Fibroblast of pulmonary artery (primary cell): Measurements from ENCODE around the gene GRID2.

Experiments
- DNase-seq: peaks from one replicate; pipeline ENCODE4 v3.0.0-alpha.2; 2010; ENCODE audit warnings: low read depth
- H3K4me3 ChIP-seq: replicated peaks from 2 replicates; pipeline ENCODE4 v1.5.1; 2011; ENCODE audit warnings: low read depth, mild to moderate bottlenecking, control low read depth, low read length, moderate library complexity
- TF ChIP-seq, protein P1 (sequence below): IDR thresholded peaks from 2 replicates; pipeline ENCODE4 v1.5.1; 2011; ENCODE audit warnings: mild to moderate bottlenecking, control low read depth, low read length, inconsistent platforms; ENCODE audit errors: missing control alignments

GRID2 gene

DNA sequence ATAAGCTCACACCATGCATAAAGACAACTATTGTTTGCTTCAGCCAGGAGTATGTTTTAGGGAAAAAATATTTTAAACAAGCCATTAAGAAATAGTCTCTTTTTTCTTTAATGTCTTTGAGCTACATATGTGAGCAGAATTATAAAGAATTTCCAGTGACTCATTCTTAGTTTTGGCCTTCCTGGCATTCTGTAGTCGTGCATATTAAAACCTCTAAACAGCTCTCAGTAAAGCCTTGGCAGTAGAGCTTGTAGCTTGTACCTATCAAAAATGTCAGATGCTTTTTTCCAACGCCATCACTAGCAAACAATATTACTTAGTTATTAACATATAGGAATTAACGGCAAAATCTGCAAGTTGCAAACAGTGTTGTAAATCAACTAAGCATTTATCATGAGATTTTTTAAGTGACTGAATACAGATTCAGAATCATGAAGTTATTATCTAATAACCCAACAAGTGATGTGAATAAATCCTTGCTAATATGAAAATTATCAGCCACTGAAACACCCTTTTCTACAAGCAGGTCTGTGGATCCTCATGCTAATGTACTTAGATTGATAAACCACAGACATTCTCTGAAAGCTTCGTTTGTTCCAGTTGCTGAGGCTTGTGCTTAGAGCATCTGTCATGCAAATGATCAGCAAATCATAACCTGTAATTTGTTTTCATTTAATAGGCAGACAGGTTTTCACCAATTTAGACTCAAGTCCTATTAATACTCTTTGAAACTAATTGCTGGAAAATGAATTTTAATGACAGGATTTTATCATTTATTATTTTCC is 1112.8 kb downstream of the GRID2 start:
- TF ChIP-seq, protein P1, sequence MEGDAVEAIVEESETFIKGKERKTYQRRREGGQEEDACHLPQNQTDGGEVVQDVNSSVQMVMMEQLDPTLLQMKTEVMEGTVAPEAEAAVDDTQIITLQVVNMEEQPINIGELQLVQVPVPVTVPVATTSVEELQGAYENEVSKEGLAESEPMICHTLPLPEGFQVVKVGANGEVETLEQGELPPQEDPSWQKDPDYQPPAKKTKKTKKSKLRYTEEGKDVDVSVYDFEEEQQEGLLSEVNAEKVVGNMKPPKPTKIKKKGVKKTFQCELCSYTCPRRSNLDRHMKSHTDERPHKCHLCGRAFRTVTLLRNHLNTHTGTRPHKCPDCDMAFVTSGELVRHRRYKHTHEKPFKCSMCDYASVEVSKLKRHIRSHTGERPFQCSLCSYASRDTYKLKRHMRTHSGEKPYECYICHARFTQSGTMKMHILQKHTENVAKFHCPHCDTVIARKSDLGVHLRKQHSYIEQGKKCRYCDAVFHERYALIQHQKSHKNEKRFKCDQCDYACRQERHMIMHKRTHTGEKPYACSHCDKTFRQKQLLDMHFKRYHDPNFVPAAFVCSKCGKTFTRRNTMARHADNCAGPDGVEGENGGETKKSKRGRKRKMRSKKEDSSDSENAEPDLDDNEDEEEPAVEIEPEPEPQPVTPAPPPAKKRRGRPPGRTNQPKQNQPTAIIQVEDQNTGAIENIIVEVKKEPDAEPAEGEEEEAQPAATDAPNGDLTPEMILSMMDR: no peak
- DNase-seq: peak; percentile 7
- H3K4me3 ChIP-seq: no peak overlapping the region

DNA sequence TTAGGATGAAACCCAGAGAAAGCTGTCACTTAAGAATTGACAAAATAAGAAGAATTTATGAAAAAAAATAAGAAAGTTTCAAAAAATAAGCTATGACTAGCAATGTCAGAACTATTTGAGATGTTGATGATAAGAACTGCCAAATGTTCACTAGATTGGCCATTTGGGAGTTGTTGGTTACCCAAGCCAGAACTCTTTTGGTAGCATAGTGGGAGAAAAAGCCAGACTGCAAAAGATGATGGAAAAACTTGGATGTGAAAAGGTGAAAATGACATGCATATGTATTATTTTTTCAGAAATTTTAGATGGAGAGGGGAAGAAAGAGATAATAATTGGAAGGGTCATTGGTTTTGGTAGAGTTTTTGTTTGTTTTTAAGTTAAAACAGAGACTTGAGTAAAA is 1127.6 kb downstream of the GRID2 start:
- TF ChIP-seq, protein P1: no peak
- H3K4me3 ChIP-seq: no peak overlapping the region
- DNase-seq: no peak

DNA sequence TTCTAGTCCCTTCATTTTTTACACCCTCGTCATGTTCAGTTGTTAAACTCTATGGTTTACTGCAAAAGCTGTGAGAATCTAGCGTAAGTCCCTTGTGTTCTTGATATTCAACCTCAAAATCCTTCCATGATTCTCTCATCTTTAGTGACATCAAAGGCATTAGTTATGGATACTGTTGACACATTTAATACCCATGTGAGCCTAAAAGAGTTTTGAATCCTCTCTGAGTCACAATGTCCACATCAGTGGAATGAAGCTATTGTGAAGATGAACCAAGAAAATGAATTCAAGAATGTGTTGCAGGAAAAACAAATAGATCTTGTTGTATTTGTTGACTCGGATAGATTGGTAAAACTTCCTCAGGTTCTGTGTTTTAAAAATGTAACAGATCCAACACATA is 1130.1 kb downstream of the GRID2 start:
- TF ChIP-seq, protein P1: no peak
- DNase-seq: no peak
- no peak overlapping the region for H3K4me3 ChIP-seq

DNA sequence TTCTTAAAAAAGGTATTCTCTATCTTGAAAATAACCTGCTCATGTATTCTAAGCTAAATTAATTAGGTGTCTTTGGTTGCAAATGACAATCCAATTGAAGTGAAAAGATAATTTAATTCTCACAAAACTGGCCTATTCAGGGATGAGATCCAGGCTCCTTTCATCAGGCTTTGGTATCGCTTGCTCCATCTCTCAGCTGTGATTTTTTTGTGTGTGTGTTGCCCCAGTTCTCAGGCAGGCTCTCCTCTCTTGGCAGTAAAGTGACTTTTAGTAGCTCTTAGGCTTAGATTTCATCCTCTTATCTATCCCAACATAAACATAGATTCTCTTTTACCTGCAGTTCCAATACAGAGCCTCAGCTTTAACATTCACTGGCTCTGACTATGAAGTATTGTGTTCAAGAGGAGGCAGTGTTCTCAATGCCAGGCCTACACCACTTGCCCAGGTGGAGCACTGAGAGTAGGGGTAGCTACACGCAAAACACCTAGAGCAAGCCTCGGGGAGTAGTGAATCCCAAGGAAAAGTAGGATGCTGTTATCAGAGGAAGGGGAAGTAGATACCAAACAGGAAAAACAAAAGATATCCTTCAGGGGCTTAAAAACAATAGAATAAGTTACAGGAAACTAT is 1132.3 kb downstream of the GRID2 start:
- H3K4me3 ChIP-seq: no peak overlapping the region
- no peak for DNase-seq
- TF ChIP-seq, protein P1: no peak

DNA sequence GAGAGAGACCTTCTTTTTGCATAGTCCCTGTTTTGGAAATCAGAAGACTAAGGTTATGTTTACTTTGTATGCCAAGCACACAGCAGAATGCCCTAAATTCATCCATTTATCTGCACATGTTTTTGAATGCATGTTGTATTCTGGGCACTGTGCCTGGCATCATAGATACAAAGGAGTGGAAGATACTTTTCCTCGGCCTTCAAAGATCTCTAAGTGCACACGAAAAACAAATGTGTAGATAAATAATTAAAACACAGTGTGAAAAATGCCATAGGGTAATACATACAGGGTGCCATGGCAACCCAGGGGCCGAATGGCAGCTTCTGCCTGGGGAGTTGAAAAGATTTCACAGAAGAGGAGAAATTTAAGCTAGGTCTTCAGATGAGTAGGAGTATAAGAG is 1134.2 kb downstream of the GRID2 start:
- no peak for DNase-seq
- TF ChIP-seq, protein P1: no peak
- no peak overlapping the region for H3K4me3 ChIP-seq

DNA sequence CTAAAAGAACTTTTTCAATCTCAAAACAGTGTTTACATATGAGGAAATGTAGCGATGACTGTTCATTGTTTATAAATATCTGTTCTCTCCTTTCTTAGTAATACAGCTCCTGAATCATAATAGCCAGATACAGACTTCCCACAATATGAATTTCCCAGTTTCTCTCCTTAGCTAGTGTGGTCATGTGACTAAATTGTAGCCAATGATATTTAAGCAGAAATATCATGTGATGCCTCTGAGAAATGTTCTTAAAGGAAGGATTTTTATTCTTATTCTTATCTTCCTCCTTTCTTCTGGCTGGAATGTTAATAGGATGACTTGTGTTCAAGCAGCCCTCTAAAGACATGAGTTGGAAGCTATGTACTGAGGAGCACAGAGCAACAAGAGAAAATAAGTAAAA is 1141.1 kb downstream of the GRID2 start:
- DNase-seq: peak; percentile 2

More for the DNA sequence above, 1141.1 kb downstream of the GRID2 start:
- TF ChIP-seq, protein P1: no peak
- H3K4me3 ChIP-seq: no peak overlapping the region
